ENCODE data around the gene USP32. TPM values are rescaled to one million over a fixed set of nuclear protein-coding genes. Genes with fewer than 3 reads are reported as not detected.

The USP32 gene
- total RNA-seq, 2 experiments from 2014 or later: 26.5 TPM

GRCh38 chr17:60395508-60396065 is 3.7 kb upstream of the USP32 start:
- intact Hi-C loops (cut with micrococcal nuclease): no loop called here
- CTCF ChIA-PET: interaction anchor here (0.6 to 1.0 kb wide), 3 partner anchors 9 to 14 kb away, joined by 3 to 4 read pairs (median 3); no protein-coding TSS in a partner anchor
- H3K4me3 Mint-ChIP-seq: no peak overlapping the region
- DNase-seq (no peak), ATAC-seq (no peak)
- TF ChIP-seq CTCF (IDR thresholded peaks at IDR 0.05): no peak
- POLR2A ChIA-PET: no interaction called here
- no peaks in the 10 kb centered on the region for H3K27me3 Mint-ChIP-seq
- H3K4me1 Mint-ChIP-seq (ENCODE audit: low read depth): peaks cover 36% of the 10 kb centered on the region
- H3K36me3 Mint-ChIP-seq (ENCODE audit: low read depth): no peaks in the 10 kb centered on the region
- no peaks in the 10 kb centered on the region for H3K9me3 Mint-ChIP-seq
- H3K27ac Mint-ChIP-seq: no peak overlapping the region

- ATAC-seq: no peak
- Mint-ChIP-seq H3K36me3 (ENCODE audit: low read depth) (no peaks in the 10 kb centered on the region), H3K27me3 (no peaks in the 10 kb centered on the region), H3K27ac (no peak overlapping the region), H3K9me3 (no peaks in the 10 kb centered on the region), H3K4me3 (peak overlapping the region; percentile 17), H3K4me1 (ENCODE audit: low read depth) (peaks cover 44% of the 10 kb centered on the region)
- peak; percentile 9 for DNase-seq
- no peak for TF ChIP-seq CTCF (IDR thresholded peaks at IDR 0.05)
- ChIA-PET CTCF (interaction anchor here (1.7 kb wide), 1 partner anchor 15 kb away, joined by 3 read pairs; no protein-coding TSS in a partner anchor), POLR2A (interaction anchor here (1.1 kb wide), 1 partner anchor 12 kb away, joined by 4 read pairs; no protein-coding TSS in a partner anchor)
- intact Hi-C loops (cut with micrococcal nuclease): no loop called here
These were observed 2.1 kb upstream of the USP32 start for GRCh38 chr17:60393840-60394723.

- Mint-ChIP-seq H3K4me3 (peak overlapping the region; percentile 93), H3K27me3 (no peaks in the 10 kb centered on the region), H3K4me1 (ENCODE audit: low read depth) (peaks cover 49% of the 10 kb centered on the region), H3K27ac (peak overlapping the region; percentile 97), H3K36me3 (ENCODE audit: low read depth) (no peaks in the 10 kb centered on the region), H3K9me3 (no peaks in the 10 kb centered on the region)
- TF ChIP-seq CTCF (IDR thresholded peaks at IDR 0.05): no peak
- ATAC-seq (no peak), DNase-seq (peak; percentile 60)
- ChIA-PET CTCF (interaction anchor here (1.7 kb wide), 1 partner anchor 16 kb away, joined by 3 read pairs; no protein-coding TSS in a partner anchor), POLR2A (interaction anchor here (1.1 to 1.5 kb wide), 2 partner anchors 11 to 315 kb away, joined by 3 to 4 read pairs; no protein-coding TSS in a partner anchor)
- intact Hi-C loops (cut with micrococcal nuclease): no loop called here
These were observed 1.1 kb upstream of the USP32 start for GRCh38 chr17:60392845-60393702.

GRCh38 chr17:60391471-60392041 is 377 bp downstream of the USP32 start:
- H3K27ac Mint-ChIP-seq: peak overlapping the region; percentile 97
- ChIA-PET POLR2A (interaction anchor here (0.6 to 1.5 kb wide), 6 partner anchors 9 to 314 kb away, joined by 3 to 4 read pairs (median 3); partner anchors contain the start of gene PPM1D), CTCF (interaction anchor here (1.7 kb wide), 1 partner anchor 9 kb away, joined by 6 read pairs; no protein-coding TSS in a partner anchor)
- no peaks in the 10 kb centered on the region for H3K36me3 Mint-ChIP-seq (ENCODE audit: low read depth)
- no peak for TF ChIP-seq CTCF (IDR thresholded peaks at IDR 0.05)
- no peaks in the 10 kb centered on the region for H3K9me3 Mint-ChIP-seq
- intact Hi-C loops (cut with micrococcal nuclease): no loop called here
- DNase-seq: no peak
- peak overlapping the region; percentile 93 for H3K4me3 Mint-ChIP-seq
- peak; percentile 35 for ATAC-seq
- H3K27me3 Mint-ChIP-seq: no peaks in the 10 kb centered on the region
- H3K4me1 Mint-ChIP-seq (ENCODE audit: low read depth): peaks cover 51% of the 10 kb centered on the region

Data from activated CD8-positive, alpha-beta T cell treated with anti-CD3 and anti-CD28 coated beads for 36 hours (primary cell).